CD14-positive monocyte (primary cell): Measurements from ENCODE around the gene CDK16. TPM values are rescaled to one million over a fixed set of nuclear protein-coding genes. Genes with fewer than 3 reads are reported as not detected.

Experiments
- DNase-seq, 3 donors: peaks; one replicate each; pipeline ENCODE4 v3.0.0-alpha.2; 2011 to 2022
- H2AFZ ChIP-seq: 2 replicates; pipeline ENCODE4 v1.6.0; 2012; ENCODE audit warnings: mild to moderate bottlenecking, low read depth, low read length, inconsistent platforms; ENCODE audit not compliant: insufficient read depth, poor library complexity, severe bottlenecking
- H3K27ac ChIP-seq, 2 donors: 1 replicate in 1 of 2; 2 replicates in 1 of 2; pipeline ENCODE4 v1.5.1; 2012 to 2013; ENCODE audit warnings: low read length in 2 of 2, control low read depth in 1 of 2, inconsistent platforms in 1 of 2, low read depth in 1 of 2, mild to moderate bottlenecking in 1 of 2
- H3K27me3 ChIP-seq, 2 donors: one replicate each; pipeline versions ENCODE4 v1.6.0 to v1.6.1; 2011 to 2013; ENCODE audit warnings: low read length in 2 of 2; ENCODE audit not compliant: control insufficient read depth in 2 of 2, insufficient read depth in 2 of 2
- H3K36me3 ChIP-seq, 2 donors: replicated peaks in 1 of 2; 1 replicate in 1 of 2; 2 replicates in 1 of 2; pipeline versions ENCODE4 v1.5.1 to v1.6.1; 2012 to 2013; ENCODE audit warnings: low read length in 2 of 2, control low read depth in 1 of 2, inconsistent platforms in 1 of 2, mild to moderate bottlenecking in 1 of 2; ENCODE audit not compliant: insufficient read depth in 2 of 2, control insufficient read depth in 1 of 2
- H3K4me1 ChIP-seq, 2 donors: 1 replicate in 1 of 2; 2 replicates in 1 of 2; pipeline versions ENCODE4 v1.5.1 to v1.6.1; 2012 to 2013; ENCODE audit warnings: low read length in 2 of 2, control low read depth in 1 of 2, inconsistent platforms in 1 of 2, mild to moderate bottlenecking in 1 of 2, moderate library complexity in 1 of 2; ENCODE audit not compliant: insufficient read depth in 2 of 2, control insufficient read depth in 1 of 2
- H3K4me2 ChIP-seq: replicated peaks from 2 replicates; pipeline ENCODE3; 2012; ENCODE audit warnings: low read length, moderate library complexity, mild to moderate bottlenecking; ENCODE audit not compliant: poor library complexity, severe bottlenecking; ENCODE audit errors: extremely low read depth
- H3K4me3 ChIP-seq, 3 experiments: fragments of 200-600 bp in 1 of 3; sonication (generic) in 1 of 3; replicated peaks in 1 of 3; 1 replicate in 2 of 3; 2 replicates in 1 of 3; pipeline ENCODE4 v1.5.1; 2011 to 2013; ENCODE audit warnings: low read length in 3 of 3, mild to moderate bottlenecking in 3 of 3, control low read depth in 2 of 3, low read depth in 2 of 3, inconsistent platforms in 1 of 3, moderate library complexity in 1 of 3
- H3K79me2 ChIP-seq: 2 replicates; pipeline ENCODE4 v1.6.0; 2012; ENCODE audit warnings: mild to moderate bottlenecking, control low read depth, inconsistent platforms, low read length, moderate library complexity; ENCODE audit not compliant: insufficient read depth
- H3K9ac ChIP-seq: 2 replicates; pipeline ENCODE4 v1.6.0; 2017; ENCODE audit warnings: low read length, mild to moderate bottlenecking; ENCODE audit not compliant: insufficient read depth, poor library complexity, severe bottlenecking
- H3K9me3 ChIP-seq, 2 donors: replicated peaks in 1 of 2; 1 replicate in 1 of 2; 2 replicates in 1 of 2; pipeline versions ENCODE4 v1.5.1 to v1.6.1; 2012 to 2013; ENCODE audit warnings: low read length in 2 of 2, control low read depth in 1 of 2; ENCODE audit not compliant: control insufficient read depth in 1 of 2, insufficient read depth in 1 of 2
- H4K20me1 ChIP-seq: 2 replicates; pipeline ENCODE4 v1.6.0; 2012; ENCODE audit warnings: mild to moderate bottlenecking, low read length, control low read depth, moderate library complexity; ENCODE audit not compliant: insufficient read depth
- H3K27ac Mint-ChIP-seq, 7 donors: one replicate each; pipeline ENCODE4 v1.8.0; 2020; ENCODE audit warnings: mild to moderate bottlenecking in 7 of 7, mixed read lengths in 7 of 7, moderate library complexity in 6 of 7, inconsistent platforms in 2 of 7
- H3K27me3 Mint-ChIP-seq, 3 donors: one replicate each; pipeline ENCODE4 v1.8.0; 2021 to 2022; ENCODE audit warnings: low read depth in 3 of 3, mild to moderate bottlenecking in 3 of 3, mixed read lengths in 3 of 3, moderate library complexity in 3 of 3, inconsistent platforms in 1 of 3
- H3K36me3 Mint-ChIP-seq, 2 donors: one replicate each; pipeline ENCODE4 v1.8.0; 2020; ENCODE audit warnings: mixed read lengths in 2 of 2, inconsistent platforms in 1 of 2, mild to moderate bottlenecking in 1 of 2
- H3K4me1 Mint-ChIP-seq: one replicate; pipeline ENCODE4 v1.8.0; 2020; ENCODE audit warnings: mild to moderate bottlenecking, mixed read lengths
- H3K4me3 Mint-ChIP-seq, 2 donors: one replicate each; pipeline ENCODE4 v1.8.0; 2020; ENCODE audit warnings: mild to moderate bottlenecking in 2 of 2, mixed read lengths in 2 of 2, moderate library complexity in 1 of 2
- H3K9me3 Mint-ChIP-seq, 7 donors: one replicate each; pipeline ENCODE4 v1.8.0; 2020 to 2022; ENCODE audit warnings: mixed read lengths in 7 of 7, mild to moderate bottlenecking in 6 of 7, moderate library complexity in 6 of 7, inconsistent platforms in 2 of 7
- CTCF ChIP-seq: fragments of 200-600 bp; IDR thresholded peaks from one replicate; pipeline ENCODE4 v1.8.0; 2022; ENCODE audit warnings: antibody characterized with exemption, mild to moderate bottlenecking
- WGBS: methylation state at CpG from one replicate; pipeline ENCODE4 v1.1.5; 2013; ENCODE audit warnings: missing lambda C conversion rate; ENCODE audit not compliant: insufficient coverage; 5-methylcytosine and 5-hydroxymethylcytosine counted together
- intact Hi-C, 2 donors: fragments of 100-400 bp; cut with micrococcal nuclease; formaldehyde crosslinking; loops; one replicate each; pipeline versions ENCODE4 v1.15.0 to v1.15.1; 2023
- polyA plus RNA-seq, 3 donors: library from polyadenylated mRNA; depleted of rRNA in 1 of 3; unstranded in 2 of 3; stranded (reverse) in 1 of 3; fragments of 300-500 nt in 2 of 3; fragments of >200 nt in 1 of 3; fragmentation: Illumina TruSeq in 2 of 3; gene quantifications; 1 replicate in 2 of 3; 2 replicates in 1 of 3; pipeline ENCODE4 v1.2.3, GENCODE V29; 2012 to 2021

CDK16 gene
- polyA plus RNA-seq, 3 donors, result 7.3 to 97.4 (median 14.1) TPM

GRCh38 chrX:47233333-47234113 lies 15.0 kb downstream of the CDK16 start:
- H3K27me3 ChIP-seq, result peaks cover 0 to 17% of the 10 kb centered on the region in 2 donors
- Mint-ChIP-seq H3K9me3 (peaks cover 0 to 11% (median 0%) of the 10 kb centered on the region in 7 donors), H3K4me1 (peaks cover 4% of the 10 kb centered on the region)

More at GRCh38 chrX:47233333-47234113, 15.0 kb downstream of the CDK16 start:
- Histone ChIP-seq H3K9ac (peak overlapping the region; percentile 86), H3K4me2 (peak overlapping the region; percentile 72), H2AFZ (peak overlapping the region; percentile 47), H3K36me3 (peaks cover 3 to 5% of the 10 kb centered on the region in 2 donors), H3K79me2 (peaks cover 14% of the 10 kb centered on the region), H3K27ac (peak overlapping the region; percentile 93 to 95), H3K9me3 (no peaks in the 10 kb centered on the region), H4K20me1 (no peaks in the 10 kb centered on the region), H3K4me1 (peaks cover 8 to 14% of the 10 kb centered on the region in 2 donors), H3K4me3 (peak overlapping the region; percentile 76 to 82 (median 77))
- Mint-ChIP-seq H3K27ac (peak overlapping the region; percentile 99 to 100 (median 100)), H3K4me3 (peak overlapping the region; percentile 87 to 96), H3K27me3 (peaks cover 0 to 58% (median 0%) of the 10 kb centered on the region in 3 donors), H3K36me3 (peaks cover 6 to 24% of the 10 kb centered on the region in 2 donors)
- DNase-seq, result peak; percentile 91 to 97 (median 95)
- intact Hi-C loops, result loop anchor here in 1 of 2 donors (2.0 kb wide), 1 partner anchor 15 kb away; the partner anchor contains the start of gene CDK16
- WGBS, result under 1% methylated on average over 31 of the region's 51 CpGs
- no peak for TF ChIP-seq CTCF
